ENCODE measurements around the gene SSH2. TPM values are rescaled to one million over a fixed set of nuclear protein-coding genes. Genes with fewer than 3 reads are reported as not detected.
"Not testable (repeated sequence)": the region's sequence is repeated elsewhere in the genome, so short reads cannot be mapped to it uniquely, and the experiment has no call there.

SSH2 gene, protein sequence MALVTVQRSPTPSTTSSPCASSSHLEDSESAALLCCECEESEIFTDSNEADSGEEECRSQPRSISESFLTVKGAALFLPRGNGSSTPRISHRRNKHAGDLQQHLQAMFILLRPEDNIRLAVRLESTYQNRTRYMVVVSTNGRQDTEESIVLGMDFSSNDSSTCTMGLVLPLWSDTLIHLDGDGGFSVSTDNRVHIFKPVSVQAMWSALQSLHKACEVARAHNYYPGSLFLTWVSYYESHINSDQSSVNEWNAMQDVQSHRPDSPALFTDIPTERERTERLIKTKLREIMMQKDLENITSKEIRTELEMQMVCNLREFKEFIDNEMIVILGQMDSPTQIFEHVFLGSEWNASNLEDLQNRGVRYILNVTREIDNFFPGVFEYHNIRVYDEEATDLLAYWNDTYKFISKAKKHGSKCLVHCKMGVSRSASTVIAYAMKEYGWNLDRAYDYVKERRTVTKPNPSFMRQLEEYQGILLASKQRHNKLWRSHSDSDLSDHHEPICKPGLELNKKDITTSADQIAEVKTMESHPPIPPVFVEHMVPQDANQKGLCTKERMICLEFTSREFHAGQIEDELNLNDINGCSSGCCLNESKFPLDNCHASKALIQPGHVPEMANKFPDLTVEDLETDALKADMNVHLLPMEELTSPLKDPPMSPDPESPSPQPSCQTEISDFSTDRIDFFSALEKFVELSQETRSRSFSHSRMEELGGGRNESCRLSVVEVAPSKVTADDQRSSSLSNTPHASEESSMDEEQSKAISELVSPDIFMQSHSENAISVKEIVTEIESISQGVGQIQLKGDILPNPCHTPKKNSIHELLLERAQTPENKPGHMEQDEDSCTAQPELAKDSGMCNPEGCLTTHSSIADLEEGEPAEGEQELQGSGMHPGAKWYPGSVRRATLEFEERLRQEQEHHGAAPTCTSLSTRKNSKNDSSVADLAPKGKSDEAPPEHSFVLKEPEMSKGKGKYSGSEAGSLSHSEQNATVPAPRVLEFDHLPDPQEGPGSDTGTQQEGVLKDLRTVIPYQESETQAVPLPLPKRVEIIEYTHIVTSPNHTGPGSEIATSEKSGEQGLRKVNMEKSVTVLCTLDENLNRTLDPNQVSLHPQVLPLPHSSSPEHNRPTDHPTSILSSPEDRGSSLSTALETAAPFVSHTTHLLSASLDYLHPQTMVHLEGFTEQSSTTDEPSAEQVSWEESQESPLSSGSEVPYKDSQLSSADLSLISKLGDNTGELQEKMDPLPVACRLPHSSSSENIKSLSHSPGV (N-terminal part only)
- 10 to 100 TPM; 41.0 to 62.9 TPM for total RNA-seq

DNA sequence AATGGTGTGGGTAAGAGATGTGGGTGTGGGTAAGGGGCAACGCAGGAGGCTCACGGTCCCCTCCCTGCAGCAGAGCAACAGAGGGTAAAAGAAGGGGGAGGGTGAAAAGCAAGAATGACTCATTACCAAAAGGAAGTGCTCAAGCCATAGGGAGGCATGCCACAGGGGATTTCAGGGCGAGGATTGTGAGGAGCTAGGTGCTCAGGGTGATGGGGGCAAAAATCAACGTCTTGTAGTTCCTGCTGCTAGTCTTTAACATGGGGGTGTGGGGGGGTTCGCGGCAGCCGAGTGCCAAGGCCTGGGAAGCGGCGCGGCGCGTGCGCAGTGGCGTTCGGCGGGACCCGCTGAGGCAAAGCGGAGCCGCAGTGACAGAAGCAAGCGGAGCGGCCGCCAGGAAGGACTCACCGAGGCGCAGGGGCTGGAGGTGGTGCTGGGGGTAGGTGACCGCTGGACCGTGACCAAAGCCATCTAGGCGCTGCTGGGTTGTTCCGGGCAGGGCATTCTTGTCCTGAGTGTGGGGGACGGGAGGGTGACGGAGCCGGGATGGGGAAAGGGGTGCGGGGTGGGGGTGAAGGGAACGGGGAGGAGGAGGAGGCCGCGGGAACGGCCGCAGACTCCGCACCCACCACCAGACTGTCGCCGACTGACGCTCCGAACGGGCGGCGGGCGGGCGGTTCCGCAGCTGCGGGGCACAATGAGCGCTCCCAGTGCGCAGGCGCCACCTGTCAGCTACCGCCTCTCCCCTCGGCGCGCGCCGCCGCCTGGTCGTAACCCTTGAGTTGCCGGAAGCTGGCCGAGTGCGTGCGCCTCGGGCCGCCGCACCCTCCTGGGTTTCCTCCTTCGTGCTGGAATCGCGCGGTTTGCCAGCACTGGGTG is at the start of gene SSH2:
Gene SSH2 (minus strand): TSS at position 696 of the 876 bp plus-strand sequence. CDS start 228 bp downstream, at position 468.
- no peak within 1 kb of the TSS for H3K4me3 Mint-ChIP-seq
- peaks cover 11% of the 10 kb centered on the region for H3K36me3 Mint-ChIP-seq
- no peak within 1 kb of the TSS for H3K27ac Mint-ChIP-seq
- no peaks in the 10 kb centered on the region for H3K27me3 Mint-ChIP-seq
- no peaks in the 10 kb centered on the region for H3K9me3 Mint-ChIP-seq (ENCODE audit: low read depth)
- CTCF ChIA-PET: interaction anchor here (0.8 to 9.1 kb wide), 30 partner anchors 8 to 540 kb away, joined by 3 to 195 read pairs (median 6); partner anchors contain the start of genes EFCAB5 and TAOK1
- ATAC-seq (peak; percentile 84), DNase-seq (peak; percentile 93)
- H3K4me1 Mint-ChIP-seq: peaks cover 23% of the 10 kb centered on the region

- H3K4me1 Mint-ChIP-seq: no peaks in the 10 kb centered on the region
- H3K4me3 Mint-ChIP-seq: no peak overlapping the region
- peaks cover 8% of the 10 kb centered on the region for H3K27me3 Mint-ChIP-seq
- H3K36me3 Mint-ChIP-seq: no peaks in the 10 kb centered on the region
- DNase-seq (no peak), ATAC-seq (no peak)
- H3K27ac Mint-ChIP-seq: no peak overlapping the region
- no peaks in the 10 kb centered on the region for H3K9me3 Mint-ChIP-seq (ENCODE audit: low read depth)
- CTCF ChIA-PET: interaction anchor here (0.6 kb wide), 1 partner anchor 234 kb away, joined by 3 read pairs; no protein-coding TSS in a partner anchor
Measured at GRCh38 chr17:29977836-29978235, 47.8 kb upstream of the SSH2 start.

- no peaks in the 10 kb centered on the region for H3K9me3 Mint-ChIP-seq (ENCODE audit: low read depth)
- H3K4me1 Mint-ChIP-seq: no peaks in the 10 kb centered on the region
- no peak for DNase-seq
- H3K4me3 Mint-ChIP-seq: no peak overlapping the region
- no peak overlapping the region for H3K27ac Mint-ChIP-seq
- CTCF ChIA-PET: interaction anchor here (1.2 kb wide), 1 partner anchor 49 kb away, joined by 3 read pairs; no protein-coding TSS in a partner anchor
- H3K36me3 Mint-ChIP-seq: no peaks in the 10 kb centered on the region
- ATAC-seq: no peak
- peaks cover 10% of the 10 kb centered on the region for H3K27me3 Mint-ChIP-seq
Measured at GRCh38 chr17:29973005-29973404, 43.0 kb upstream of the SSH2 start.

DNA sequence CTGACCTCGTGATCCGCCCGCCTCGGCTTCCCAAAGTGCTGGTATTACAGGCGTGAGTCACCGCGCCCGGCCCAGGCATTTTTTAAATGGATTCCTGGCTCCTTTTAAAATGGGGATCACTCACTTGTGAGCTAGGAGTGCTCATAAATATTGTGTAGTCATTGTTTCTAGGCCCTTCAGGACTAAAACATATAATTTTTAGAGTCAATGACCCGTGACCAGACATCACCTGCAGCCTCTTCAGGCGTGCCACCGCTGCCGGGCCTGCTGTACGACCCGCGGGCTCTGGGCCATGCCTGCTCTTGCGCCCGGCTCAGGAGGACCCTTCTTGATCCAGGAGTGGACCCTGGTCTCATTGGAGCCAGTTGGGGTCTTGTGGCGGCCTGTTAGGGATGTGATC is 42.2 kb upstream of the SSH2 start:
- CTCF ChIA-PET: interaction anchor here (0.7 kb wide), 1 partner anchor 332 kb away, joined by 3 read pairs; no protein-coding TSS in a partner anchor
- Mint-ChIP-seq H3K4me1 (no peaks in the 10 kb centered on the region), H3K27ac (no peak overlapping the region), H3K36me3 (no peaks in the 10 kb centered on the region), H3K27me3 (peaks cover 12% of the 10 kb centered on the region), H3K9me3 (ENCODE audit: low read depth) (no peaks in the 10 kb centered on the region), H3K4me3 (no peak overlapping the region)
- DNase-seq: no peak
- ATAC-seq: no peak

DNA sequence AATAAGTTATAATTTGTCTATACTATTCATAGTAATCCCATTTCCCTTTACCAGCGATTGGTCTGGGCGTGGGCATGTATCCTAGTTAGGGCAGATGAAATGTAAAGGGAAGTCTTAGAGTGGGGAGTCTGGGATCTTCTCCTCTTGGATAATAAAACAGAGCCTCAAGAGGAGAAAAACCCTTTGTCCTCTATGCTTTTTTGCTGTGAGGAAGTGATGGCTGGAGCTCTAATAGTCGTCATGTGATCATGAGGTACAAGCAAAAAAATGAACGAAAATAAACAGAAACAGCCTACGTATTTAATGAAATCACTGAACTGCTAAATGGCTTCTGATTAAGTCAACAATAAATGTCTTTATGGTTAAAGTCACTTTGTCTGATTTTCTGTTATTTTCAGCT is 38.2 kb upstream of the SSH2 start:
- ATAC-seq: no peak
- Mint-ChIP-seq H3K36me3 (no peaks in the 10 kb centered on the region), H3K27ac (no peak overlapping the region), H3K4me3 (no peak overlapping the region), H3K9me3 (ENCODE audit: low read depth) (no peaks in the 10 kb centered on the region), H3K27me3 (peaks cover 6% of the 10 kb centered on the region), H3K4me1 (no peaks in the 10 kb centered on the region)
- CTCF ChIA-PET: interaction anchor here (1.5 kb wide), 1 partner anchor 37 kb away, joined by 4 read pairs; no protein-coding TSS in a partner anchor
- no peak for DNase-seq

GRCh38 chr17:29962656-29963055 is 32.6 kb upstream of the SSH2 start:
- H3K4me1 Mint-ChIP-seq: no peaks in the 10 kb centered on the region
- CTCF ChIA-PET: interaction anchor here (1.2 to 1.3 kb wide), 2 partner anchors 9 to 152 kb away, joined by 3 to 4 read pairs; no protein-coding TSS in a partner anchor

DNA sequence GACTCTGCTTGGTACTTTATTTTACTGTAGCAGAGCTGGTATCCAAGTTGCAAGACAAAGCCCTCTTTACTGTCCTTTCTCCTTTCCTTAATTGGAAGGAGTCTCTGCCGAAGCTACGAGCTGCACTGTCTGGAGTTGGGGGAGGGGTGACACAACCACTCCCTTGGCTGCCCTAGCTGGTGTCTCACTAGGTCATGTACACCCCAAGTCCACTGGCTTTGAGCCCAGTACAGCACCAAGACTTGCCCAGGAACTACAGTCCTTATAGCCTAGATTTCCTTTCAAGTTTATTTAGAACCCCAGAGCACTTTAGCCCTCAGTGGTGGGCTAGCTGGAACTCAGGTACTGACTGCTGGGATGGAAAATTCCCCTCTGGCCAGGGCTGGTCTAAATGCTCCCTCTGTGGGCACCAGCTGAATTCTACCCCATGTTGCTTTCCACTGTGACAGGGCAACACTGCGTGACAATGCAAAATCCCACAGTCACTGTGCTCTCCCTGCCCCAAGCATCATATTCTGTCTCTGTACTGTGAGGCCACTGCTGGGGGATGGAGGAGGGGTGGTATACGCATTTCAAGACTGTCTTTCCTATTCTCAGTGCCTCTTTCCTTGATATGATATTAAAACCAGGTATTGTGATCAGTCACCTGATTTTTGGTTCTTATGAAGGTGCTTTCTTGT is 29.8 kb upstream of the SSH2 start:
- H3K27me3 Mint-ChIP-seq: no peaks in the 10 kb centered on the region
- CTCF ChIA-PET: no interaction called here
- no peaks in the 10 kb centered on the region for H3K36me3 Mint-ChIP-seq
- no peak overlapping the region for H3K27ac Mint-ChIP-seq
- H3K4me3 Mint-ChIP-seq: no peak overlapping the region
- DNase-seq (no peak), ATAC-seq (no peak)
- H3K4me1 Mint-ChIP-seq: no peaks in the 10 kb centered on the region
- no peaks in the 10 kb centered on the region for H3K9me3 Mint-ChIP-seq (ENCODE audit: low read depth)

More at GRCh38 chr17:29962656-29963055, 32.6 kb upstream of the SSH2 start:
- H3K27me3 Mint-ChIP-seq: no peaks in the 10 kb centered on the region
- no peaks in the 10 kb centered on the region for H3K36me3 Mint-ChIP-seq
- H3K9me3 Mint-ChIP-seq (ENCODE audit: low read depth): no peaks in the 10 kb centered on the region
- DNase-seq (no peak), ATAC-seq (no peak)
- no peak overlapping the region for H3K27ac Mint-ChIP-seq
- H3K4me3 Mint-ChIP-seq: no peak overlapping the region

DNA sequence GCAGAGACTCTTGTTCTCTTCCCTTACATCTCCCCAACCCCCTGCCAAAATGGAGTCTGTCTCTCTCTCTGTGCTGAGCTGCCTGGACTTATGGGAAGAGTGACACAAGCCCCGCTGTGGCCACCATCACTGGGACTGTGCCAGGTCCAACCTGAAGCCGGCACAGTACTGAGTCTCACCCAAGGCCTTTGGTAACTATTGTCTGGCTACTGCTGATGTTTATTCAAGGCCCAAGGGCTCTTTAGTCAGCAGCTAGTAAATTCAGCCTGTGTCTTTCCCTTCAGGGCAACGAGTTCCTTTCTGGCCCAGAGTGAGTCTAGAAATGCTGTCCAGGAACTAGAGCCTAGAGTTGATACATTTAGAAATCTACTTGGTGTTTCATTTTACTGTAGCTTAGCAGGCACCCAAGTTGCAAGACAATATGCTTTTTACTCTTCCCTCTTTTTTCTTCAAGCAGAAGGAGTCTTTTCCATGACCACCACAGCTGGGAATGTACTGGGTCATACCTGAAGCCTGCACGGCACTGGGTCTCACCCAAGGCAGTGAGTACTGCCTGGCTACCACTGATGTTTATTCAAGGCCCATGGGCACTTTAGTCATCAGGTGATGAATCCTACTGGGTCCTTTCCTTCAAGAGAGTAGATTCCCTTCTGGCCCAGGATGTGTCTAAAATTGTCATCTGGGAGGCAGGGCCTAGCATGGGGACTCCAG is 29.1 kb upstream of the SSH2 start:
- no peak overlapping the region for H3K27ac Mint-ChIP-seq
- H3K27me3 Mint-ChIP-seq: no peaks in the 10 kb centered on the region
- no peaks in the 10 kb centered on the region for H3K4me1 Mint-ChIP-seq
- H3K4me3 Mint-ChIP-seq: no peak overlapping the region
- H3K36me3 Mint-ChIP-seq: no peaks in the 10 kb centered on the region
- DNase-seq (no peak), ATAC-seq (no peak)
- H3K9me3 Mint-ChIP-seq (ENCODE audit: low read depth): peaks cover 3% of the 10 kb centered on the region
- CTCF ChIA-PET: interaction anchor here (3.5 kb wide), 1 partner anchor 28 kb away, joined by 12 read pairs; no protein-coding TSS in a partner anchor

- H3K27me3 Mint-ChIP-seq; H3K4me3 Mint-ChIP-seq; H3K9me3 Mint-ChIP-seq (ENCODE audit: low read depth); H3K36me3 Mint-ChIP-seq; ATAC-seq; H3K27ac Mint-ChIP-seq; H3K4me1 Mint-ChIP-seq; DNase-seq: not testable (repeated sequence)
- CTCF ChIA-PET: interaction anchor here (1.0 to 3.5 kb wide), 2 partner anchors 26 to 147 kb away, joined by 3 to 12 read pairs; no protein-coding TSS in a partner anchor
Measured at GRCh38 chr17:29957488-29957887, 27.5 kb upstream of the SSH2 start.

DNA sequence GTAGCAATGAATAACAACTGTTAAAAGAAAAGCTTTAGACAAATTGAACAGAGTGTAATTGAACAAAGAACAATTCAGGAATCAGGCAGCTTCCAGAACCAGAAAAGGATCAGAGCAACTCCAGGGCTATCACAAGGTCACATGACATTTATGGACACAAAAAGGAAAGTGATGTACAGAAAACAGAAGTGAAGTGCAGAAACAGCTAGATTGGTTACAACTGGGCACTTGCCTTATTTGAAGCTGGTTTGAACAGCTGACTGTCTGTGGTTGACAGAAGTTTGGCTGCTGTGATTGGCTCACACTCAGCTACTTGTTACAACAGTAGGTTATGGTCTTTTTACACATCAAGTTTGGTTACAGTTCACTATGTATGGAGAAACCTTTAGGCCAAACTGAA is 26.2 kb upstream of the SSH2 start:
- no peak for ATAC-seq
- CTCF ChIA-PET: interaction anchor here (0.9 to 3.5 kb wide), 2 partner anchors 25 to 149 kb away, joined by 3 to 12 read pairs; no protein-coding TSS in a partner anchor

DNA sequence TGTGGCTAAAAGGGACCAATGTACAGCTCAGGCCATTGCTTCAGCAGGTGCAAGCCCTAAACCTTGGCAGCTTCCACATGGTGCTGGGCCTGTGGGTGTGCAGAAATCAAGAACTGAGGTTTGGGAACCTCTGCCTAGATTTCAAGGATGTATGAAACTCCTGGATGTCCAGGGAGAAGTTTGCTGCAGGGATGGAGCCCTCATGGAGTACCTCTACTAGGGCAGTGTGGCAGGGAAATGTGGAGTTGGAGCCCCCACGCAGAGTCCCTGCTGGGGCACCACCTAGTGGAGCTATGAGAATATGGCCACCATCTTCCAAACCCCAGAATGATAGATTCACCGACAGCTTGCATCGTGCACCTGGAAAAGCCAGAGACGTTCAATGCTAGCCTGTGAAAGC is 24.4 kb upstream of the SSH2 start:
- ATAC-seq (no peak), DNase-seq (no peak)
- no peaks in the 10 kb centered on the region for H3K27me3 Mint-ChIP-seq
- peaks cover 7% of the 10 kb centered on the region for H3K36me3 Mint-ChIP-seq
- CTCF ChIA-PET: interaction anchor here (1.9 kb wide), 1 partner anchor 8 kb away, joined by 4 read pairs; no protein-coding TSS in a partner anchor
- H3K27ac Mint-ChIP-seq: no peak overlapping the region
- H3K9me3 Mint-ChIP-seq (ENCODE audit: low read depth): peaks cover 6% of the 10 kb centered on the region
- no peaks in the 10 kb centered on the region for H3K4me1 Mint-ChIP-seq
- no peak overlapping the region for H3K4me3 Mint-ChIP-seq

More for the DNA sequence above, 26.2 kb upstream of the SSH2 start:
- H3K4me1 Mint-ChIP-seq: no peaks in the 10 kb centered on the region
- peaks cover 7% of the 10 kb centered on the region for H3K36me3 Mint-ChIP-seq
- peaks cover 6% of the 10 kb centered on the region for H3K9me3 Mint-ChIP-seq (ENCODE audit: low read depth)
- no peak overlapping the region for H3K27ac Mint-ChIP-seq
- H3K27me3 Mint-ChIP-seq: no peaks in the 10 kb centered on the region
- DNase-seq: no peak
- H3K4me3 Mint-ChIP-seq: no peak overlapping the region

Data from activated CD8-positive, alpha-beta memory T cell treated with anti-CD3 and anti-CD28 coated beads, Interleukin-2, amount 10 ng/mL, durations not matched to agents 7 days and 5 days (primary cell).